ENCODE results near the gene S100A12.

S100A12 gene

DNA sequence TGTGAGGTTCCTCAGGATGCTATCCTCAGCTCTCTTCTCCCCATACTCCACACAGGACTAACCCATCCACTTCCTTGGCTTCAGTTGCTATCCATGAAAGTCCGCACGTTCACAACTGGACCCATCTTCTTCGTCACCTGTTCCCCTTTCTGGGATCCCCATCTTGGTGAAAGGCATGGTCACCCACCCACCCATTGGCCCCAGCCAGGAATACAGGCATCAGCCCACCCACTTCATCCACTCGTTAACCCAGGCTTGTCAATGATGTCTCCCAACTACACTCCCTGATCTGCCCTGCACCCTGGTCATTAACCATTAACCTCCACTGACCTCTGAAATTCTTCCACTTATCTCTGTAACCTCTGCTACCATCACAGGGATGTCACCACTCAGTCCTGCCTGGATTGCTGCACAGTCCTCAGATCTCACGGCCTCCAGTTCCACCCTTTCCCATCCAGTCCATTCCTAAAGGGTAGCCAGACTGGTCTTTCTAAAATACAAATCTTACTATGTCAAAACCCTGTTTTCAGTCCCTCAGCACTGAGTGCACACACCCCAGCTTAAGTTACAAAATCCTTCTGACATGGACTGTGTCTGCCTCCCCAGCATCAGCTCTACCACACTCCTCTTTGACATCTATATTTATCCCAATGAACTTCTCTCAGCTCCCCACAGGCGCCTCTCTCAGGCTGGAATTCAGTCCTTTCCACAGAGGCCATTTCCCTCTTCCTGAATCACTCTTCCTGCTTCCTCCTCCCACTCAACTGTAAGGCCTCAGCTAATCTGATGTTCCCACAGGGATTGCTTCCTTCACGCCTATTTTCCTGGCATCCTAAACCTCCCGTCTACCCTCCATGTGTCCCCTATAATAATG is 37.2 kb downstream of the S100A12 start:
- DNase-seq (ENCODE audit: low read depth in 1 of 2, low spot score in 1 of 2) = no peak

DNA sequence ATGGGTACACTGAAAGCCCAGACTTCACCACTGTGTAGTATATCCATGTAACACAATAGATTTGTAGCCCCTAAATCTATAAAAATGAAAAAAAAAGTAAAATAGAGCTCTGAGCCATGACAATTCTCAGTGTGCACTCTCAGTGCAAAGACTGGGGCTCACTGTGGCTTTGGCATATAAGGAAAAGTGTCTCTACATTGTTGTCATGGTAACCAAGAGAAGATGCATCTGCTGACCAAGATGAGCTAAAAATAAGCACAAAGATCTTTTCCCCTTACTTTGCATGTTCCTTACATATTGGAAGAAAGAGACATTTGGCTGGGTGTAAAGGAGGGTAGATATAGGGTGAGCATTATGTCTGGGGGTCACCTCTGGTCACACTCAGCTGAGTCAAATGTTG is 38.8 kb downstream of the S100A12 start:
- no peak for DNase-seq (ENCODE audit: low read depth in 1 of 2, low spot score in 1 of 2)

DNA sequence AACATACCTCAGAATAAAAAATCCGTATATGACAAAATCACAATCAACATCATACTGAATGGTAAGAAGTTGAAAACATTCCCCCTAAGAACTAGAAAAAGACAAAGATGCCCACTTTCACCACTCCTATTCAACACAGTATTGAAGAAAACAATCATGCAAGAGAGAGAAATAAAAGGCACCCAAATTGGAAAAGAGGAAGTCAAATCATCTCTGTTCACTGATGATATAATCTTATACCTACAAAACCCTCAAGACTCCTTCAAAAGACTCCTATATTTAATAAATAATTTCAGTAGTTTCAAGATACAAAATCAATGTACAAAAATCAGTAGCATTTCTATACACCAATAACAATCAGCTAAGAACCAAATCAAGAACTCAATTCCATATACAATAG is 41.5 kb downstream of the S100A12 start:
- no peak for DNase-seq (ENCODE audit: low read depth in 1 of 2, low spot score in 1 of 2)

DNA sequence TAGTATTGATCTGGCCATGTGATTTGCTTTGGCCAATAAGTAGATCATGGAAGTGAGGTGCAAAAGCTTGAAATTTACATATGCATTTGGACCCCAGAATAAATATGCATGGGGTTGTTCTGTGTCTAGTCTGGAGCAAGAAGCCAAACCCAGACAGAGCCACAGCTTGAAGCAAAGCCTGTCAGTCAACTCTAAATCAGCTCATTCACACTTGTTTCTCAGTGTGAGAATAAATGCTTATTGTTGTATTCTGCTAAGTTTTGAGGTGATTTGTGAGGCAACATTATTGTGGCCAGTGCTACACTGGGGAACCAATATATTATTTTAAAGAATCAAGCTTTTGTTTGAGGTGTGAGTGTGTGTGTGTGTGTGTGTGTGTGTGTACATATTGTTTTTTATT is 50.5 kb downstream of the S100A12 start:
- no peak for DNase-seq (ENCODE audit: low read depth in 1 of 2, low spot score in 1 of 2)

Data from activated T-helper 1 cell treated with anti-CD3 and anti-CD28 coated beads, Interleukin-2, amount 50 U/mL, for 16 hours (primary cell).